Spleen (tissue), 7 donors: ENCODE results near the gene MT1G.

ENCODE experiments used
- CTCF ChIP-seq, 11 experiments: fragments of 200-600 bp in 7 of 11; fragments of 450-650 bp in 4 of 11; sonication (generic) in 4 of 11; IDR thresholded peaks in 8 of 11; conservative IDR thresholded peaks in 3 of 11; 1 replicate in 7 of 11; 2 replicates in 4 of 11; pipeline versions ENCODE4 v1.4.0 to v1.8.0; 2016 to 2021; ENCODE audit warnings: antibody characterized with exemption in 11 of 11, inconsistent platforms in 4 of 11, mild to moderate bottlenecking in 1 of 11
- POLR2A ChIP-seq, 3 donors: fragments of 450-650 bp; IDR thresholded peaks; one replicate each; pipeline ENCODE4 v1.5.1; 2017; ENCODE audit warnings: antibody characterized with exemption in 3 of 3, mild to moderate bottlenecking in 1 of 3
- POLR2AphosphoS5 ChIP-seq, 3 donors: sonication (generic); formaldehyde crosslinking; IDR thresholded peaks; one replicate each; pipeline ENCODE4 v1.5.1; 2017; ENCODE audit warnings: antibody characterized with exemption in 3 of 3
- donor health status: DM: no; HTN: no; CAD: no; lungs with moderate emphysema.
- donor health status: DM: no; HTN: no; CAD: no.
- donor health status: DM: no; HTN: no; CAD: no.

DNA sequence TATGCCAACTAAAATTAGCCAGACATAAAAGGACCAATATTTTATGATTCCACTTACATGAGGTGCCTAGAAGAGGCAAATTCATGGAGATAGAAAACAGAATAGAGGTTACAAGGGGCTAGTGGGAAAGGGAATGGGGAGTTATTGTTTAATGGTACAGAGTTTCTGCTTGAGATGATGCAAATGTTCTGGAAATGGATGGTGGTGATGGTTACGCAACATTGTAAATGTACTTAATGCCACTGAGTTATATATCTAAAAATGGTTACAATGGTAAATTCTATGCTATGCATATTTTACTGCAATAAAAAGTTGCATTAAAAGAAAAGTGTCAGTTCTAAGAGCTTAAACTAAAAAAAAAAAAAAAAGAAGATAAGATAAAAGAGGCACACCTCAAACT lies 32.3 kb upstream of the MT1G start:
- TF ChIP-seq CTCF (IDR thresholded peaks at IDR 0.05 in 8 of 11, conservative IDR thresholded peaks at IDR 0.05 in 3 of 11) (no peak), POLR2A (IDR thresholded peaks at IDR 0.05) (no peak), POLR2AphosphoS5 (IDR thresholded peaks at IDR 0.05) (no peak)
